Measurements from ENCODE around the gene FOXC1.

DNA sequence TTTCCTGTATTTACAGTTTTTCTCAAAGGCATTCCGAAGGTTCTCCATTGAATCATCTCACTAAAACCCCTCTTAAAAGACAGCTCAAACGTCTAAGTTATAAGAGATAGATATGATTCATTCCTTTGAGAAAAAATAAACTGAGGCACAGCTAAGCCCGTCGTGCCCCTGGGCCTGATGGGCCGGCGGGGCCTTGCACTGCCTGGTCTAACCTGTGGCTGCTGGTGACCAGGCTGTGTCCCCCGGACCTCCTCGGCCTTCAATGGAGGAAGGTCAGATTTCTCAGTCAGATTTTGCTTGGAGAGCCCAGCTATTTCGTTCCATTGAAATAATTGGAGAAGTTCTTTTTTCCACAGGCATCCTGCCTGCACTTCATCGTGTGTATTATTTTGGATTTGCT lies 11.3 kb upstream of the FOXC1 start:
- TF ChIP-seq CTCF (IDR thresholded peaks at IDR 0.05): no peak
- no peak for TF ChIP-seq POLR2AphosphoS5 (IDR thresholded peaks at IDR 0.05; ENCODE audit: low read depth, low read length)
- TF ChIP-seq SIN3A (IDR thresholded peaks at IDR 0.05; ENCODE audit: borderline replicate concordance, insufficient read depth, low read depth, low read length): no peak
- TF ChIP-seq REST (IDR thresholded peaks at IDR 0.05; ENCODE audit: insufficient read depth in 1 of 2, low read depth in 2 of 2, low read length in 1 of 2): no peak
- no peak for TF ChIP-seq TCF7L2 (IDR thresholded peaks at IDR 0.05; ENCODE audit: low read depth, low read length)

All from Panc1 (cell line).